Measurements from ENCODE around the gene ADAM19. TPM values are rescaled to one million over a fixed set of nuclear protein-coding genes. Genes with fewer than 3 reads are reported as not detected.

Gene ADAM19
- total RNA-seq, 4 donors from 2014 or later, result 4.0 to 28.1 (median 15.1) TPM

- Histone ChIP-seq H3K27me3 (no peaks in the 10 kb centered on the region), H3K4me3 (no peak overlapping the region), H3K4me1 (peaks cover 29 to 64% (median 39%) of the 10 kb centered on the region in 4 donors), H3K27ac (peak overlapping the region; percentile 44 to 84 (median 83)), H3K9me3 (no peaks in the 10 kb centered on the region), H3K36me3 (no peaks in the 10 kb centered on the region)
- in situ Hi-C loops (cut with MboI; ENCODE audit: low pct_ligation_motif_present in 1 of 4, low pct_unique_long_range_greater_than_20kb in 1 of 4, low sequenced_read_pairs in 3 of 4), result no loop called here
- no peak for DNase-seq
- TF ChIP-seq CTCF (IDR thresholded peaks at IDR 0.05) (no peak), POLR2A (IDR thresholded peaks at IDR 0.05) (no peak), EP300 (IDR thresholded peaks at IDR 0.05; ENCODE audit: low read depth) (no peak), POLR2AphosphoS5 (IDR thresholded peaks at IDR 0.05) (no peak)
- intact Hi-C loops (cut with DNase I; ENCODE audit: low total_unique reads), result no loop called here
- WGBS, 2 donors (ENCODE audit: low coverage in 1 of 2), result 66 to 85% methylated on average over 4 of the region's 4 CpGs
Measured at GRCh38 chr5:157550663-157551062, 24.9 kb downstream of the ADAM19 start.

DNA sequence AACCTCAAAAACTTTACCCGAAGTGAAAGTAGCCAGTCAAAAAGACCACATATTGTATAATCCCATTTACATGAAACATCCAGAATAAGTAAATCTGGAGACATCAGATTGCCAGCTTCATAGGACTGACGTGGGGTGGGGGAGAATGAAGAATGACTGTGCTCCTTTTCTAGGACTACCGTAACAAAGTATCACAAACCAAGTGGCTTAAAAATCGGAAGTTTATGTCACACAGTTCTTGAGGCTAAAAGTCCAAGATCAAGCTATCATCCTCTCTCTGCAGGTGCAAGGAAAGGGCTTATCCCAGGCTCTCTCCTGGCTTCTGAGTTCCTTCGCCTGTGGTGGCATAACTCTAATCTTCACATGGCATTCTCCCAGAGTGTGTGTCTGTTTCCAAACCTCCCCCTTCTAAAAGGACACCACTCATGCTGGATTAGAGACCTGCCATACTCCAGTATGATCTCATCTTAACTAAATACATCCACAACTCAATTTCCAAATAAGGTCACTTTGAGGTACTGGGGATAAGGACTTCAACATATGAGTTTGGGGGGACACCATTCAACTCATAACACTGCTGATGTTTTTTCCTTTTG, 25.5 kb downstream of the ADAM19 start:
- peak overlapping the region; percentile 81 to 84 (median 83) for H3K27ac ChIP-seq
- intact Hi-C loops (cut with DNase I; ENCODE audit: low total_unique reads) (no loop called here), in situ Hi-C loops (cut with MboI; ENCODE audit: low pct_ligation_motif_present in 1 of 4, low pct_unique_long_range_greater_than_20kb in 1 of 4, low sequenced_read_pairs in 3 of 4) (no loop called here)
- no peak overlapping the region for H3K4me3 ChIP-seq
- TF ChIP-seq CTCF (IDR thresholded peaks at IDR 0.05) (no peak), EP300 (IDR thresholded peaks at IDR 0.05; ENCODE audit: low read depth) (no peak), POLR2AphosphoS5 (IDR thresholded peaks at IDR 0.05) (no peak), POLR2A (IDR thresholded peaks at IDR 0.05) (no peak)
- H3K9me3 ChIP-seq, result no peaks in the 10 kb centered on the region
- H3K36me3 ChIP-seq, result no peaks in the 10 kb centered on the region
- WGBS, 2 donors (ENCODE audit: low coverage in 1 of 2), result 72 to 86% methylated on average over 5 of the region's 5 CpGs
- no peaks in the 10 kb centered on the region for H3K27me3 ChIP-seq
- peaks cover 29 to 64% (median 40%) of the 10 kb centered on the region in 4 donors for H3K4me1 ChIP-seq
- no peak for DNase-seq

- H3K27ac ChIP-seq, result peak overlapping the region; percentile 81 to 84 (median 83)
- intact Hi-C loops (cut with DNase I; ENCODE audit: low total_unique reads), result no loop called here
- TF ChIP-seq POLR2AphosphoS5 (IDR thresholded peaks at IDR 0.05), result no peak
- TF ChIP-seq CTCF (IDR thresholded peaks at IDR 0.05), result no peak
- no peak for TF ChIP-seq EP300 (IDR thresholded peaks at IDR 0.05; ENCODE audit: low read depth)
- TF ChIP-seq POLR2A (IDR thresholded peaks at IDR 0.05), result no peak
- no peak for DNase-seq
- no peaks in the 10 kb centered on the region for H3K27me3 ChIP-seq
- no peaks in the 10 kb centered on the region for H3K9me3 ChIP-seq
- in situ Hi-C loops (cut with MboI; ENCODE audit: low pct_ligation_motif_present in 1 of 4, low pct_unique_long_range_greater_than_20kb in 1 of 4, low sequenced_read_pairs in 3 of 4), result no loop called here
- no peaks in the 10 kb centered on the region for H3K36me3 ChIP-seq
- H3K4me3 ChIP-seq, result no peak overlapping the region
- H3K4me1 ChIP-seq, result peaks cover 22 to 64% (median 37%) of the 10 kb centered on the region in 4 donors
- 58 to 63% methylated on average over 3 of the region's 3 CpGs for WGBS, 2 donors (ENCODE audit: low coverage in 1 of 2)
Measured at GRCh38 chr5:157549283-157549629, 26.3 kb downstream of the ADAM19 start.

- Histone ChIP-seq H3K36me3 (no peaks in the 10 kb centered on the region), H3K27me3 (no peaks in the 10 kb centered on the region), H3K9me3 (no peaks in the 10 kb centered on the region), H3K4me3 (no peak overlapping the region), H3K27ac (peak overlapping the region; percentile 81 to 84 (median 83)), H3K4me1 (peaks cover 19 to 64% (median 34%) of the 10 kb centered on the region in 4 donors)
- no peak for TF ChIP-seq POLR2A (IDR thresholded peaks at IDR 0.05)
- no peak for TF ChIP-seq EP300 (IDR thresholded peaks at IDR 0.05; ENCODE audit: low read depth)
- peak in 2 of 3 donors; percentile 36 to 56 for TF ChIP-seq POLR2AphosphoS5 (IDR thresholded peaks at IDR 0.05)
- no peak for TF ChIP-seq CTCF (IDR thresholded peaks at IDR 0.05)
- 60 to 75% methylated on average over 2 to 4 of the region's 4 CpGs for WGBS, 2 donors (ENCODE audit: low coverage in 1 of 2)
- intact Hi-C loops (cut with DNase I; ENCODE audit: low total_unique reads), result no loop called here
- DNase-seq, result no peak
- in situ Hi-C loops (cut with MboI; ENCODE audit: low pct_ligation_motif_present in 1 of 4, low pct_unique_long_range_greater_than_20kb in 1 of 4, low sequenced_read_pairs in 3 of 4), result no loop called here
Measured at GRCh38 chr5:157548513-157549282, 26.9 kb downstream of the ADAM19 start.
